NCI-H146 treated with DMSO at 0.1 percent for 48 hours (cell line): ENCODE measurements around the gene PHEX.

Source experiments
- DNase-seq: peaks from one replicate; lab custom pipeline; 2025; ENCODE audit not compliant: unreplicated experiment; lab: John Stamatoyannopoulos, UW

The PHEX gene

DNA sequence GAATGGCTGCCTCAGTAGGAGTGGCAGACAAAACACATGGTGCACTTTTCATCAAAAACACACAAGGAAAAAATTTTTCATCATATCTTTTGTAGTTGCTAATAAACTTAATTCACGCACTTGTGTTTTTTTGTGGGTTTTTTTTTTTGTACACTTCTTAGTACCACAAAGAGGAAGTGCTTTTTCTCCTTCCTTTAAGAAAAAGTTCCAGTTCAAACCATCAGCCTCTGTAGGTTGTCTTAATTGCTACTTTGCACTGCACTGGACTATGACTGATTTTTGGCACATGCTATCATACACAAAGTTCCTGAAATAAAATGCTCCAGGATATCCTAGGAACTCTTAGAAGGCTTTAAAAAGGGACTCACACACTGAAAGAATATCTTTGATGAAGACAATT, at the start of gene PHEX:
Gene PHEX (plus strand): TSS at position 242 of the 400 bp plus-strand sequence. CDS start 681 bp downstream, outside the sequence.
- no peak for DNase-seq

DNA sequence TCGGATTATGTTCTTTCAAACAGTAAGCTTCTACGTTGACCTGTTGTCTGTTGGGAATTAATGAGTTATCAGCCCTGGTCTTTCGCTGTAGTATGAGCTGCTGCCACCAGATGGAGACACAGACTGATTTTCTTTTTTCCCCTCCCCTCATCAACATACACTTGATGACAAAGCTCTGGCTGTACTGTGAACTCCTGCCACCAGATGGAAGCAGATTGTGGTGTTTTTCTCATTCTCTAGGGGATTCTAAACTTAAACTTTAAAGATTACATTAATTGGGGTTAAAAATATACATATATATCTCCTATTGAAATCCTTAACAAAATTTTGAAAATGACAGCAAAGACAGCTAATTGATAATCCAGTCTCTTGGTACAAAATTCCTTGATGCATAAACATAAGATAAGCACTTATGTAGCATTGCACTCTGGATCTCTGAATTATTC, 46.8 kb upstream of the PHEX start:
- DNase-seq = peak; percentile 58

DNA sequence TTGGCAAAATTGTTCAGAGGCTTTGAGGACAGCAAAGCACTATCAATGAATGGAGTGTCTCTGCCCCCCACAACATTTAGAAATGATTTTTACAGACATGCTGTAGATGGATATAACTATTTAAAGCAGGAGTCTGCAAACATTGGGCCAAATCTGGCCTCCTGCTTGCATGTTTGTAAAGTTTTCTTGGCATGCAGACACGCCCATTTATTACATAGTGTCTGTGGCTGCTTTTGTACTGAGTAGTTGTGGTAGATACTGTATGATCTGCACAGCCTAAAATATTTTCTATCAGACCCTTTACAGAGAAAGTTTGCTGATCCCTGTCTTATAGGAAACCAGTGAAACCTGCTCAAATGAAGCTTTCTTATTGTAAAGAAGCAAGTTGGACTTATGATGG, 45.5 kb upstream of the PHEX start:
- DNase-seq = no peak

DNA sequence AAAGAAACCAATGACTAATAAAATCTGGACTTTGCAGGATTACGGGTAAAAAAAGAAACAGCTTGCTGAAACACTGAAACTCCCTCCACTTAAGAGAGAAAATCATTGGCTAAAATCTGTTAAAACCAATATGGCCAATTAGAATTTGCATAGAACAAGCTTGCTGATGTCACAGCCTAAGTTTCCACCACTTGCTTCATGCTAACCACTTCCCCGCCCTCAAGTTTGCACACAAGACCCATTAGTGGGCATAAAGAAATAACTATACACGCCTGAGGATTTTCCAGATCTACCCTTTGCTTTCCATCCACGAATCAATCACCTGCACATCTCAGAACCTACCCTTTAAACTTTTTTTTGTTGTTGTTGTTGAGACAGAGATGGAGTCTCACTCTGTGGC, 42.7 kb upstream of the PHEX start:
- no peak for DNase-seq

DNA sequence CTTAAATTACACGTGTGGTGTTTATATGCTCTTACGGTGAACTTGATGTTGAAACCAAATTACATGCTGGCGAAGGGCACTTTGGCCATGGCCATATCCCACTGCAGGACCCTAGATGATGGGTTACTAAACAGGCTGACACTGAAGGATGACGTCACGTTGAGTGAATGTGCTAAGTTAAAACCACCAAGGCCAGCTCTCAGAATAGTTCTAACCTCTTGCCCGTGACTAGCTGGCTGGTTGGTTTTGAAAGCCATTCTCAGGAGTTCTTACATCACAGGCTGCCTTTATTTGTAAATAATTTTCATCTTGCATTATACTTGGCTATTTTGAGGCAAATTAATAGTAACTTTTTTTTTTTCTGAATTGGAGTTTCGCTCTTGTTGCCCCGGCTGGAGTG, 41.3 kb upstream of the PHEX start:
- DNase-seq = no peak

DNA sequence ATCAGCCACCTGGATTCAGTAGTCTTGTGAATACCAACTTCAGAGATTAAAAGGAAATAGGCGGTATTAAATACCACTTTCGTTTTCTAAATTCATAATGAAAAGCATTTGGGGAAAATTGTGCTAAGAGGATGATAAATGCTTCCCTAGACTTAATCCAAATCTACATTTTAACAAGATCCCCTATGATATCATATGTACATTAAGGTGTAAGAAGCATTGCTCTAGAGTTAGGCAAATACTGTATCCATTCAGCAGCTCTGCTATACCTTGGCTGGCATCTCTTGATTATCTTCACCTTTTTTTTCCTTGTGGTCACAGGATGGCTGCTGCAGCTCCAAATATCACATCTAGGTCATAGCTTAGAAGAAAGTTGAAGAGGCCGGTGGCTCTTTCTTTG, 40.6 kb upstream of the PHEX start:
- no peak for DNase-seq

DNA sequence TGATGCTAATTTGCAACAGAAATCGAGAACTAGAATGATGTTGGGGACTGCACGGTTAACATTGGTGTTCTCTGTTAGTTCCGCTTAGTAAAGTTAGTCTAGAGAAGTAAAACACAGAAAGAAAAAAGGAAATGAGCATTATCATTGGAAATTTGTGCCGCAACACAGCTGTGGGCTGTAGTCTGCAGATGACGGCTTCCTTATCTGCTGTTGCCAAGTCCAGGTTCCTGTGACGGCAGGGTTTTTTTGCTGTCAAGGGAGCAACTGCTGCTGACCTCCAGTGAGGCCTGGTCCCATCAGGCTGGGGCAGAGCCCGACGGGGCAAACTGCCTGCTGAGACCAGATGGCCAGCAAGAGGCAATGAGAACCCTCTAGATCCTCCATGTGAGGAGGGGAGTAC, 38.9 kb upstream of the PHEX start:
- no peak for DNase-seq

DNA sequence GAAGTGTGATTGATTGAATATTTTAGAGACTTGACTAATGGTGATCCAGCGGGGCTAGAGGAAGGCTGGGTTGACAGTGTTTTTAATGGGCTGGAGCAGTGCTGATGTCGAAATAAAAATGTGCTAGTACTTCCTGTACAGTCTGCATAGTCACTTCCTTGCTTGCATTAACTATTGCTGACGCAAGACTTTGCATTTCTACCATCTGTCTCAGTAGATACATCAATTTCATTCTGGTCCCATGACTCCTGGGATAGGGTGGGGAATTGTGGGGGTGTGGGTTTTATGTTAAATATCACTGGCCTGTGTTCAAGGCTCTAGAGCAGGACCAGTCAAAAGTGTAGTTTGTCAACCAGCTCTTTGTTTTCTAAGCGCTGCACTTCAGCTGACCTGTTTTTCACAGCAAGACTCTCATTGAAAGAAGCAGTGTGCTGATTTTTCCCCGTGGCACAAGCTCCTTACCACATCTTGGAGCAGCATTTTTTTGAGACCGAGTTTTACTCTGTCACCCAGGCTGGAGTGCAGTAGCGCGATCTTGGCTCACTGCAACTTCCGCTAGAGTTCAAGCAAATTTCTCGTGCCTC, 35.2 kb upstream of the PHEX start:
- no peak for DNase-seq

DNA sequence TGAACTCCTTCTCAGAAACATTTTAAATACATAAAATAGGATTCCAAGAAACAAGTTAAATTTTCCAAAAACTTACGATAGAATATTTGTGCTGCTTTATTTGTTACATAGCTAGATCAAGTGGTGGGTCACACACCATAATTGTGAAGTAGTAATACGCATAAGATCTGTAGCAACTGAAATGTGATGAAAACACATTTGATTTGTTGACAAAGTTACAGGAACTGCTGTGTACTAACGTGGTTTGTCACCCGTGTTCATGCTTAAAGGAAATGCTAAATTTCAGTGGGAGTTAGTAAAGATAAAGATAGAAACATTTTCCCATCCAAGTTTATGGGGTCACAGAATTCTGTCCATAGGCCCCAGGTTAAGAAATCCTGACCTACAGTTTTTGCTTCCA, 34.1 kb upstream of the PHEX start:
- DNase-seq = no peak

DNA sequence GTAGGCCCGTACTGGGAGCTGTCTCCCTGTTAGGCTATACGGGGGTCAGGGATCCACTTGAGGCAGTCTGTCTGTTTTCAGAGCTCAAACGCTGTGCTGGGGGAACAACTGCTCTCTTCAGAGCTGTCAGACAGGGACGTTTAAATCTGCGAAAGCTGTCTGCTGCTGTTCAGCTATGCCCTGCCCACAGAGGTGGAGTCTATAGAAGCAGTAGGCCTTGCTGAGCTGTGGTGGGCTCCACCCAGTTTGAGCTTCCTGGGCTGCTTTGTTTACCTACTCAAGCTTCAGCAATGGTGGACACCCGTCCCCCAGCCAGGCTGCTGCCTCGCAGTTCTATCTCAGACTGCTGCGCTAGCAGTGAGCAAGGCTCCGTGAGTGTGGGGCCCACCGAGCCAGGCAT, 27.3 kb upstream of the PHEX start:
- DNase-seq = no peak

DNA sequence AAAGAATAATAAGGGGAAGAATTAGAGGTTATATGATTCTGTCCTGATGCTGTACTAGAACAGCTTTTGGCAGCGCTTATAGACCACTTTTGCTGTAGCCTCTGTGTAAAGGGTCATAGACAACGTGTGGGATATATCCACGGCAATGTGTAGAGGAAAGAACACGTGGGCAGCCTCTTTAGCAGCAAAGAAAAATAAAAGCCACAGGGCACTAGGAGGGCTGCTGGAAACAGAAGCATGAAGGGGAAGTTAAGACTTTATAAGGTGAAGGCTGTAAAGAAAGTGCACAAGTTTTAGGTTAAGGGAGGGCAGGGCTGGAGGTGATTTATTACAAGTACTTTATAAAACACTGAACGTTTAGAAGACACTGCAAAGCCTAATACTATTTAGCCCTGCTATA, 20.1 kb upstream of the PHEX start:
- no peak for DNase-seq

DNA sequence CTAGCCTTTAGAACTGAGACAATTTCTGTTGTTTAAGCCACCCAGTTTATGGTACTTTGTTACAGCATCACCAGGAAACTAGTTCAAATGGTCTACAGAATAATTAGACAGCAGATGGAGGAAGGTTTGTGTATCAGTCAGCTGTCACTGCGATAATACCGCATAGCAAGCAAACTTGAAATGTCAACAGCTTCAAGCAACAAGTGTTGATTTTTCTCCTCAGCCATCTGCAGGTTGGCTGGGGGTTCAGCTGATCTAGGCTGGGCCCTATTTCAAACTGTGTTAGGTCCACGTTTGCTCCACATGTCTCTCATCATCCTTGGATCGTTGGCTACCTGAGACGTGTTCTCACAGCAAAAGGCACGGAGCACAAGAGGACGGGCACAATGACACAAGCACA, 19.2 kb upstream of the PHEX start:
- DNase-seq = no peak

DNA sequence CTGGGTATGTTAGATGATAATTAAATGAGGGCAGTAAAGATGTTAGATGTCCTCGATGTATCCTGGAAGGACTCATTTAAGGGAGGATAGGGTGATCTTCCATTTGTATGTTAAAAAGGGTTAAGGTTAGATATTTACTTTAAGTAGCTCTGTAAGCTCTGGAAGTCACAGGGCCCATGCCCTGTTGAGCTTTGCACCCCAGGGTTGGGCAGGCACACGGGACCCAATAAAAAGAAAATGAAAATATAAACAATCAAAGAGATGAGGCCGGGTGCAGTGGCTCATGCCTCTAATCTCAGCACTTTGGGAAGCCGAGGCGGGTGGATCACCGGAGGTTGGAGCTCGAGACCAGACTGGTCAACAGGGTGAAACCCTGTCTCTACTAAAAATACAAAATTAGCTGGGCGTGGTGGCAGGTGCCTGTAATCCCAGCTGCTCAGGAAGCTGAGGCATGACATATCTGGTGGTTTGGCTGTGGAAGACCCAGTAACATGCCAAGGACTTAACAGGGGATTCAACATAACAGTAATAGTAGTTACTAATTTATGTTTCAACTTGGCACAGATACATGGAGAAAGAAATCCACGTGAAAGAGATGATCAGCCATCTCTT, 16.9 kb upstream of the PHEX start:
- no peak for DNase-seq

DNA sequence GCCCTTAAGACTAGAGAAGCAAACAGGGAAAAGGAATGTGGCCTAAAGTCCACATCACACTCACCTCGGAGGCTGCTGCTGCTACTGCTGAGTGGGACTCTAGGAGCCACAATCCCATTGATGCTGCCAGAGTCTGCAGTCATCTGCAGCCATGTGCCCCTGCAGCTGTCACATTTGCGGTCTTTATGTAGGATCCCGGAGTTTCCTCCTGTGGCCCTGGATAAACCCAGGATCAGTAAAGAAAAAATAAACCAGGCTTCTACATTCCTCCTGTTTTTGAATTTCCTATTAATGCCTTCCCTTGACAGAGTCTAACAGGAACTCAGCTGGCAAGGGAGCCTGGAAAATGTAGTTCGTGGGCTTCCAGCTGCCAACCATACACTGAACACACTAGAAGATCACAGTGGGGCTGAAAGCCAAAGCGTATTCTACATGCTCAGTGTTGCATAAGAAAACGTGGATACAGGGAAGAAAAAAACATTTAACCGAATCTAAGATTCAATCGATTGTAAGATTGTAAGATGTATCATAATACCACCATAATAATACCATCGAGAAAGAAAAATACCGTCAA, 10.3 kb upstream of the PHEX start:
- no peak for DNase-seq

DNA sequence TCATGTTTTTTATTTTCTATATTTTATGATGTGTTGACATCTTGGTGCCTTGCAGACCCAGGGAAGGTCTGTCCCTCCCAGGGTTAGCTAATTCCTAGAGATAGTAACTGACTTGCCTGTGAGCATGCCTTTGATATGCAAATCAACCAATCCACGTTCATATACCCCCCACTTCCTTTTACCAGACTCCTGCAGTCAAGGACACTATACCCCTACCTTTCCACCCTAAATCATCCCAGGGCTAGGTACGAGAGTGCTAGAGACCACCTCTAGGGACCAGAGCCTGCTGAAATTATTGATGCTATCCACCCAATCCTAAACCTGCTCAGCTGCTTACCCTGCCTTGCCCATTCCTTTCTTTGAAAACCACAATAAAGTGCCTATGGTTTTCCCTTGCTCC, 7.5 kb upstream of the PHEX start:
- DNase-seq = no peak

DNA sequence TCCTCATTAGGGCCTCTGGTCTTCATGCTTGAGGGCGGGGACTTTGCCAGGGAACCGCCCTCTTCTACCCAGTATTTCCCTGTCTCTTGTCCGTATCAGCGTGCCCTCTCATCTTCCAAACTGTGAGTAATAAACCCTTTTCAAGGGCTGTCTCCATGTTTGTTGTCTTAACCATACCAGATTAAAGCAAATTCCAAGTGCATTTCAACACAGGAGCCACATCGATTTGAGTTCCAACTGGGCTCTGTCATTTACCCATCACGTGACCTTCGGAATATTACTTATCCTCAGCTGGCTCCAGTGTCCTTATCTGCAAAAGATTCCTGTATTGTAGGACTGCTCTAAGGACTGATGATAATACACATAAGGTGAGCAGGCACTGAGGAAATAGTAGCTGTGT, 6.4 kb upstream of the PHEX start:
- DNase-seq = no peak

DNA sequence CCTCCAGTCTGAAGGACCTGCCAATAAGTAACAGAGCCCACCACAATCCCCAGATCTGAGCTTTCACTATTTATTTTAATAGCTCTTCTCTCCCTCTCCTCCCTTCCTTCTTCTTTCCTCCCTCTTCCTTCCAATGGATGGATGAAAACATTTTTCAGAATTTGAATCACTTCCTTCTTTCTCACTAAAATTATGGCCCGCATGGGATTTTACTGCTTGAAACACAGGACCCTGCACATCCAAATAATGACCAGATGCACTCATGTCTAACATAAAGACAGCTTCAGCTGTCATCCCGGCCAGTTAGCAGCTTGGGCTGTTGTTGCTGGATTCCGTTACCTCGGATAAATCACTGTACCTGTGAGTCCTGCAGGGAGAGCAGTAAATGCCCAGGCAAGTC, 5.4 kb upstream of the PHEX start:
- DNase-seq = no peak

DNA sequence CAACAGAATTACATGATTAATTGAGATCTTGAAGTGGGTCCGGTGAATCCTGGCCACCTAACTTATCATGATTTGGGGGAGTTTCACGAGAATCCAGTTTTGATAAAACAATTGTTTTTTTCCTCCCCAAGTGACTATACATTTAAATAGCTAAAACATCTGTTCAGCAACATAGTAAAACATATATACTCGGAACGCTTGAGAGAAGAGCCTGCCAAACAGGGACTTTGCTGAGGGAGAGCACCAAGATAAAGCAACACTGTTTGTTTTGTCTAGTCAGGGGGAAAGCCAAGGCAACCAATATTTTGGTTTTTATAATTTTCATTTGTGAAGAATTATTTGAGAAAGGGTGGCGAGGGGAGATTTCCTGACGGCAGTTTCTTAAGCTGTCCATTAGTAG, 381 bp downstream of the PHEX start:
- no peak for DNase-seq

DNA sequence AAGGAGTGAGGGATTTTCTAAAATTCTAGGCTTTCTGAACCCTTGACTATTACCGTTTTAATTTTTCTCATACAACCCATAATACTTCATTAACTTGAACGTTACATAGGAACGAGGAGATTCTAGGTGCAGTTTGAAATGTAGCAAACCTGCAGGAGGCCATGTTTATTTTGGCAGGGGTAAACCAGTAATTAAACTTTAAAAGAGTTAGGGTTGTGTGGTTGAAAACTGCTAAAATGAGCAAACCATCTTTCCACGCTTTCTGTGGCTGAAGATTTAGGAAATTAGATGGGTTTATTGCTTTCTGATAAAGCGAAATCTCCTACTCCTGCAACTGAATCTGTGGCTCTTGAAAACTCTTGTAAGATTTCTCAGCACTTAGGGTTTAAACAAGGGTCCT, 1.7 kb downstream of the PHEX start:
- DNase-seq = no peak

DNA sequence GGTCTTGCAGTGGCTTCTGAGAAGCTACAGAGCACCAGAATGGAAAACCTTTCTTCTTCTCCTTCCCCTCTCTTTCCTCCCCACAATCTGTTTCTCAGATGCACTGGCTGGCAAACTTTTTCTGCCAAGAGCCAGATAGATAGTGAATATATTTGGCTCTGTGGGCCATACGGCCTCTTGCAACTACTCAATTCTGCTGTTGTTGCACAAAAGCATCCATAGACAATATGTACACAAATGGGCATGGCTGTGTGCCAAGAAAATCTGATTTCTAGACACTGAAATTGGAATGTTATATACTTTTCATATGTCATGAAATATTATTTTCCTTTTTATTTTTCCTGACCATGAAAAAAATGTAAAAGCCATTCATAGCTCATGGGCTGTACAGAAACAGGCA, 3.1 kb downstream of the PHEX start:
- no peak for DNase-seq

DNA sequence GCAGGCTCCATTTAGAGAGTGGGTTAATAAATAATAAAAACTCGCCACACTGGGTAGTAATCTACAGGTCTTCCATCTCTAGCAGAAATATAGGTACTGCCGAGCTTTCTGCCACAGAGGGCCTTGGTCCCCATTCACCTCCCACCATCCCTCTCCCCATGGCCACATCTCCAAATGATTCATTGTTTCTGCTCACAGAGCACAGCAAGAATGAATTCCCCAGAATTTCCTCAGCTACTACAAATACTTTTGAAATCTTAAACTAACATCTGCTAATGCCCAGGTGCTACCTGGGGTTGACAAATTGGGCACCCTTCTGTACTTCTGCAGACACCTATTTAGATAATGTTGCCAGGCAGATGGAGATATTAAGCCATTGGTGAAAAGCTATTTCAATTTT, 5.1 kb downstream of the PHEX start:
- DNase-seq = no peak

DNA sequence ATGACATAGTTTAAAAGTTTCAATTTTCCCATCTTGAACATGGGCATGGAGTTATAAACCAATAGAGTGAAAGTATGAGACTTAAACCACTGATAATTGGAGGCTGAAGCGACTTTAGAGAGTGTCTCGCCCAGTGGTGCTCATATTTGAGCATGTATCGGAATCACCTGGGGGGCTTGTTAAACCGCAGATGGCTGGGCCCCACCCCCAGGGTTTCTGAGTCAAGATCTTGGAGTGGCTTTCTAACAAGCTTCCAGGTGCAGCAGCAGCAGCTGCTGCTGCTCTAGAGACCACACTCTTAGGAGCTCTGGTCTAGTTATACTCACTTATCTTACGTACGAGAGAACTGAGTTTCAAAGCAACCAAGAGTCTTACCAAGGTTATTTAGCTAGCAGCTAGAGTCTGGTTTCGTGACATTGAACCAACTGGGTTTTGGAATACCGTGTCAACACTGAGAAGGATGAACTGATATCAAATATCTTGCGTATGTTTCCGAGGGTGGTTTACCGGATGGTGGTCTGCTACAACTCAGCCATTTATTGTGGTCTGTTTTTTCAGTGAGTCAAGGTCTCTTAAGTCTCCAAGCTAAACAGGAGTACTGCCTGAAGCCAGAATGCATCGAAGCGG, 5.9 kb downstream of the PHEX start:
- DNase-seq = no peak

DNA sequence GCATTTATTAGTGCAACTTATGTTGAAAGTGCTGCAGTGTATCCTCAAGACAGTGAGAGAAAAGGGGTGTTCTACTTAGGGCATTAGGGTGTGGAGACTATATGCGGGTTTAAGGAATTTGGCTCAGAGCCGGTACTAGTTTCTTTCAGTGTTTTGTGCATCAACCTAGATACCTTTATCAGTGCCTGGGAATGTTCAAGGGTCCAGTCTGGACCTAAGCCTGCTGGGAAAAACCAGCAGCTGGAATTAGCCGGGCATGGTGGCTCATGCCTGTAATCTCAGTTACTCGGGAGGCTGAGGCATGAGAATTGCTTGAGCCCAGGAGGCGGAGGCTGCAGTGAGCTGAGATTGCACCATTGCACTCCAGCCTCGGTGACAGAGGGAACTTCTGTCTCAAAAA, 7.4 kb downstream of the PHEX start:
- DNase-seq = no peak
